ENCODE data around the gene KCNB1.

Gene KCNB1

DNA sequence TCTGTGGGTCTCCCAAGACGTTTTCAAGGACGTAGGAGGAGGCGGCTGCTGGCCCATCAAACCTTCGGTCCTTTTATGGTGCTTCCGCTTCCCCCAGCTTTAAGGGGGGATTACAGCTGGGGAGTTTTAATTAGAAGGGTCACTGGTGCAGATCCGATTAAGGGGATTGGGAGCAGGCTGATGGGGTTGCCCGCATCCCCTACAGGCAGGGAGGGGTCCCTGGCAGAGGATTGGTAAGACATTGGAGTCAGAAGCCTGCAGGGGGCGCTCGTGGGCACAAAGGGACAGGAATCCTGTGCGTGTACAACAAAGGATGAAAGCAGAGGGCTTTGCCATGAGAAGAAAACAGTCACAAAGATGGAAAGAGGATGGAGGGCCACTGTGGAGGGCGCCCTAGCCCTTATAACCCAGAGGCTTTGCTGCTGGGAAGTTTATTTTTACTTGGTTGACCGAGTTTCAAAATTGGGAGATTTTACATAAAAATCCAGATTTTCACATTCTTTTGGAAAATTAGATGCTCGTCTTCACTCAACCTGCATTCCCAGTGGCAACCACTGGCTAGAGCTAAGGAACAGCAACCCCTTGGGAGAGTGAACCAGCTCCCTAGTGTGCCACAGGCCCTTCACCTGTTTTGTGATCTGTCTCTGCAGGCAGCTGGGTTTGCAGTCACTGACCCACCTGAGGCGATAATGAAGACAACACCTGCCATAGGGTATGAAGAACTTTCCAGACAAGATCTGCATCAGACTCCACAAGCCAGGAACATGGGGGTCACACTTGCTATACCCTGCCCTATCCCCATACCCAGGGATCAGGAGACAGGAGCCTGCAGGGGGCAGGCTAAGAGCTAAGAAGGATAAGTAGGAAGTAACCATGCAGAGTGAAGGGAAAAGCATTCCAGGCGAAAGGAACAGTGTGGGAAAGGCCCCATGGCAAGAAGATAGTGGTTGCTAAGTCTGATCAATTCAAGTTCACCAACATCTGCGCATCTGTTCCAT is 97.7 kb downstream of the KCNB1 start:
- peak in 3 of 4 experiments; percentile 14 to 22 (median 14) for DNase-seq

DNA sequence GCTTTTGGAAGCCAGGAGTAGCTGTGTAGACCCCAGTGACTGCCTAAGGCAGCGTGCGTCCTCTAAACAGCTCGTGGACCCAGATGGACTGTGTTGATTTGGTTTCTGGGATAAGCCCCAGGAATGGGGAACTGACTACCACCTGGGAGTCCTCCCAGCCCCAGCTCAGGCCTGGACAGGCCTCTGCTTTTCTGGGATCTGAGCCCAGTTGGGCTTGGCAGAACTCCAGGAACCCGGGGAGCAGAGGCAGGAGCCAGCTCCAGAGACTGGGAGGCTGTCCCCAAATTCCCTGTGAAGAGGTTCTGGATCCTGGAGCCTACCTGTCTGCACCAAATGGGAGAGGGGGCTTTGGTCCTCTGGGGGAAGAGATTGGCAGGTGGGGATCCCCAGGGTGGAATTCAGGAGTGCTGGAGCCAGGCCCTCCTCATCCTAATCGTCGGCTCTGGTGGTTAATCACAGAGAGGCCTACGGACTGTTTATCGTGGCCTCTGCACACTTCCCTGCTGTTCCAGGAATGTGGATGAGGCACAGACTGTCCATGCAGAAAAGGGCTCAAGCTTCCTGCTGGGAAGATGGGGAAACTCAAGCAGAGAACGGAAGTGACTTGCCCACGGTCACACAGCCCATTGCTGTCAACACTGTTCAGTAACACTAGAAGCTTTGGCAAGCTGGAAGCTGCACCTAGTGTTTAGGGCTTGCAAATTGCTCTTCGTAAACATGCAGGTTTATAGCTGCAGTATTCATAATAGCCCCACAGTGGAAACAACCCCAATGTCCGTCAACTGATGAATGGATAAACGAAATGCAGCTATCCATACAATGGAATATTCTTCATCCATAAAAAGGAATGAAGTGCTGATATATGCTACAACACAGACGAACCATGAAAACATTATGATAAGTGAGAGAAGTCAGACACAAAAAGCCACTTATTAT is 100.6 kb downstream of the KCNB1 start:
- DNase-seq, result no peak

DNA sequence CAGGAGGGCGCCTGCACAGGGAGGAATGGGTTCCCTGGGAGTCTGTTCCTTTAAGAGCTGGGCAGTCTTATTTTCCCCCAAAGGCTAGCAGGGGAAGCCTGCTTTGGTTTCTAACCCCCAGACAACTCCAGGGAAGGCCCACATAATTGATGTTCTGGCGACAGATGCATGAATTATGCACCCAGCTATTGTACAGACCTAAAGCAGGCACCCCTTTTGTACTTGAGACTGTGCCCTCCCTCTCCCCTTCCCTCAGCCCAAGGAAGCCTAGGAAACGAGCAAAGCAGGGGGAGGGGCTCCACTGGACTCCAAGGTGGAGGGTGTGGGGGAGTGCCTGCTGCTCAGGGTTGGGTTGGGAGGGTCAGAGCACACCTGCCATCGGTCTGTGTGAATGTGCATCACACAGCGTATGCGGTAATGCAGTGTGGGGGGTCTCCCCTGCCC is 102.1 kb downstream of the KCNB1 start:
- DNase-seq, result no peak

GRCh38 chr20:49379338-49379737 is 103.1 kb downstream of the KCNB1 start:
- no peak for DNase-seq

- no peak for DNase-seq
Measured at GRCh38 chr20:49377326-49377725, 105.1 kb downstream of the KCNB1 start.

DNA sequence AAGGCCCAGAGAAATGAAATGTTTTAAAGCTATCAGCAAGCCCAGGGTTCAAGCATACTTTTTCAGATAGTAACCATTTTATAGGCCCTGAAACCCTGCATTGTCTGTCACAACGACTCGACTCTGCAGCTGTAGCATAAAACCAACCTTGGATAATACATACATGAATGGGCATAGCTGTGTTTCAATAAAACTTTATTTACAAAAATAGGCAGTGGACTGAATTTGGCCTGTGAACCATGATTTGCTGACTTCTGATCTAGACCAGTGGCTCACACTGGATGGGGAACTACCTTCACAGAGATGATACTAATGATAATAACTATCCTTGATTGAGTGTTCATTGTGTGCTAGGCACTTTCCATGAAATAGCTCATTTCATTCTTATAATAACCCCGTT is 107.3 kb downstream of the KCNB1 start:
- no peak for DNase-seq

DNA sequence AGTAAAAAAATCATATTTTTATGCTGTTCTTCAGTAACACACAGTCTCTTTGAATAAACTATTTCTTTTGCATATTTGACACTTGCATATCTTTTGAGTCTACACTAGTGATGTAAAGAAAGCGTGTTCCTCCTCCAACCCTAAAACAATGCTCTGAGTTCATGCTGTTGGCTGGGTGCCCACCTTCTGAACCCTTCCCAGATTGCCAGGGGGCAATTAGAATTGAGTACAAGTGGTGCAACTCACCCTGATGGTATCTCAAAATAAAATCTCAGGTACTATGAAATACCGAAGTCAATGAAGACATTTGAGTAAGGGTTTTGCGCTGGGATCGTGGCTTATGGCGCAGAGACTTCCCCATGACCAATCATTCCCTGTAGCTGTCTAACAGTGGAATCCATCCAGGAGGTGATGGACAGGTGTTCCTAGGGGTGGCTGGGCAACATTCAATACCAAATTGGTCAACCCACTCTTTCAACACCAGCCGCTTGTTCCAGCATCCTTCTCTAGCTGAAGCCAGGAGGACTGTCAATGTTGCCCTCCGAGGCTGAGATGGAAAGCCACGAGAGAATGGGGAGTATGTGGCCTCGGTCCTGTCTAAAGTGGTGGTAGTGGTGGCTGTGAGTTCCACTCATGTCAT is 110.3 kb downstream of the KCNB1 start:
- no peak for DNase-seq

DNA sequence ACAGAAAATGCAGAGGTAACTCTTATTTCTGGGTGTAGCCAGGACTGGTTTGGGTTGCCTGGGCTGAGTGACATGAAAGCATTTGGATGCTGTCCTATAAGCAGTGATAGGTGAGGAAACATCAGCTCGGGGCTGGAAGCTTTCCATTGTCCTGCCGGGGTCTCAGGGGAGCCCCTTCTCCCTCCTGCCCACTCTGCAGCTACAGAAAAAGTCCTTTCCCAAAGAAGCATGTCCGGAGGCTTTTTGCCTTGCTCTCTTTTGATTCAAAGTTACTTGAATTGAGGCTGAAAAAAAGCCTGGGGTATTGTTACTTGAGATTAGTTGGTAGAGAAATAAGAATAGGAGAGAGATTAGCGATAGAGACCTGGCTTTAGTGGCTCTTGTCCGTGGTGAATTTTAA is 113.9 kb downstream of the KCNB1 start:
- no peak for DNase-seq

- DNase-seq, result no peak
Measured at GRCh38 chr20:49367113-49367512, 115.4 kb downstream of the KCNB1 start.

GRCh38 chr20:49366687-49367086 is 115.8 kb downstream of the KCNB1 start:
- DNase-seq, result no peak

- DNase-seq, result no peak
Measured at GRCh38 chr20:49361862-49362660, 120.4 kb downstream of the KCNB1 start.

DNA sequence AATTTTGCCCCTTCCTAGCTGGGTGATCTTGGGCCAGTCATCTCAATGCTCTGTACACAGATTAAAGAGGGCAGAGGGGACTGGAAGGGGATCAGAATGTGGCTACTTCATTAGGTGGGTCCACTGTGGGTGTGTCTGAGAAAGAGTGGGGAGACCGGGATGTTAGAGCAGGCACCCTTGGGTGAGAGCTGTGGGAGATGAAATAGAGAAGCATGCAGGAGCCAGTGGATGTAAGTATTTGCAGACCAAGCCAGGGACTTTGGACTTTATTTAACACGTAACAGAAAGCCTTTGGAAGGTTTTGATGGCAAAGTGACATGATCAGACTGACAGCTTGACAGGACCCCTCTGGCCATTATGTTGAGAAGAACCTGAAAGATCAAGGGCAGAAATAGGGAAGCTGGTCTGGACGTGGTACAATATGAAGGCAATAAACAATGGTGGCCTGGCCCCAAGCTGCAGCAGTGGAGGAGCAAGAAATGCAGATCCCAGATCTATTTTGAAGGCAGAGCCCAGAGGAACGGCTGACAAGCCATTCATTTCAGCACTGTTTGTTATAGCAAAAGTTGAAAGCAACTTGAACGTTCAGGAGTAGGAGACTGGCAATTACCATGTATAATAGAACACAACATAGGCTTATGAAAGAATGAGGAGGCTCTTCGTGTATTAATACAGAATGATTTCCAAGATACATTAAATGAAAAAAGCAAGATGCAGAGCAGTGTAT is 122.1 kb downstream of the KCNB1 start:
- DNase-seq, result no peak

DNA sequence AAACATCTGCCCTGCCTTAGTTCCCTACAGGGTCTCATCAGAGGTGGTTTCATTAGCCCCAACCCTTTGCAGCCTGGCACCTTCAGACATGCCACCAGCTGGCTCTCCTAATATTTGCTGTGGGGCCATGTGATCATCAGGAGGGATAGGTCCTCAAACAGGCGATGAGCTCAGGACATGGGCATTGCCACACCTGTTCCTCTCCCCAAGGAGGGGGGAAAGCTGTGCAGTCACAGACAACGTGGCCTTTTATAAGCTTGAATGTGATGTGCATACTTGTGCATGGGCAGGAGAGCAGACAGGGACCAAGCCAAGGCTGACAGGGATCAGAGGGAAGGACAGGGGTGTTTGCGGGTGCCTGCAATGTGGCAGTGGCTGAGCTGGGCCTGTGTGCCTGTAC is 125.8 kb downstream of the KCNB1 start:
- DNase-seq, result no peak

DNA sequence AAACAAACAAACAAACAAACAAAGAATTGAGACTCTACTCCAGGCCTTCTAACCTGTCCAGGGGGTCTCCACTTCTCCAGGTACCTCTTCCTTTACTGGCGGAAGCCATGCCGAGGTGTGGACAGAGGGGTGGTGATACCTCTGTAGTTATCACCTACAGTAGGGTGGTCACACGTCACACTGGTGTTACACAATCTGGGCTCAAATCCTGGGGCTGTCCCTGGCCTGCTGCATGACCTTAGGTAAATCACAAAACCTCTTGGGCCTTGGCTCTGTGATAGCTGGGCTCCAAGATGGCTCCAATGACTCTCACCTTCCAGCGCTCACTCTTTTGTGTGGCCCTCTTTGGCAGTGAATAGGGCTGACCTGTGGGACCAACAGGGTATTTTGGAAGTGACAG is 127.8 kb downstream of the KCNB1 start:
- DNase-seq, result no peak

GRCh38 chr20:49353348-49353747 is 129.1 kb downstream of the KCNB1 start:
- no peak for DNase-seq

DNA sequence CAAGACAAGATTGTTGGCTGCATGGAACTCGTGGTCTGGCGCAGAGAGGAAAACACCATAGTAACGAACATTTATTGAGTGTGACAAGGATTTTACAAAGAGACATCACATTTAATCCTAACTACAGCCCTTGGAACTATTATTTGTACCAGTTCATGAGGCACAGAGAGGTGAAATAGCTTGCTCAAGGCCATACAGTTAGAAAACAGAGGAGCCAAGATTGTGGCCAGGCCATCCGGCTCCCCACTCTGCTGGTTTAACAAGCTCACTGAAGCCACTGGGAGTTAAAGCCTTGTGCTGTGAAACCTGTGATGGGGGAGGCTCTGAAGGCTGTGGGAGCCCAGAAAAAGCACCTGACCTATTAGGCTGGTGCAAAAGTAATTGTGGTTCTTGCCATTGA is 129.7 kb downstream of the KCNB1 start:
- DNase-seq, result no peak

DNA sequence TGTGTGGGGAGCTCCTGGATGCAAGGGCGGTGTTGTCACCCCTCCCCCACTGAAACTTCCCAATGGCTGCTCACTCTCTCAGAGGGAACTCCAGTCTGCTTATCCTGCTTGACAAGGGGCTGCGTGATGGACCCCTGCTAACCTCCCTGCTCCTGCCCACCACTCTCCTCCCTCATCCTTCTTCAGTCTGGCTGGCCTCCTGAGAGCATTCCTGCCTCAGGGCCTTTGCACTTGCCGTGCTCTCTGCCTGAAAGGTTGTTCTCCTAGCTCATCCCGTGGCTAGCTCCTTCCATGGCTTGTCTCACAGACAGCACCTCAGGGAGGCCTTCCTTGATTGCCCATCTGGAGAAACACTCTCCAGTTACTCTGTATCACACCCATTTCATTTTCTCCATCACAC is 130.7 kb downstream of the KCNB1 start:
- no peak for DNase-seq

DNA sequence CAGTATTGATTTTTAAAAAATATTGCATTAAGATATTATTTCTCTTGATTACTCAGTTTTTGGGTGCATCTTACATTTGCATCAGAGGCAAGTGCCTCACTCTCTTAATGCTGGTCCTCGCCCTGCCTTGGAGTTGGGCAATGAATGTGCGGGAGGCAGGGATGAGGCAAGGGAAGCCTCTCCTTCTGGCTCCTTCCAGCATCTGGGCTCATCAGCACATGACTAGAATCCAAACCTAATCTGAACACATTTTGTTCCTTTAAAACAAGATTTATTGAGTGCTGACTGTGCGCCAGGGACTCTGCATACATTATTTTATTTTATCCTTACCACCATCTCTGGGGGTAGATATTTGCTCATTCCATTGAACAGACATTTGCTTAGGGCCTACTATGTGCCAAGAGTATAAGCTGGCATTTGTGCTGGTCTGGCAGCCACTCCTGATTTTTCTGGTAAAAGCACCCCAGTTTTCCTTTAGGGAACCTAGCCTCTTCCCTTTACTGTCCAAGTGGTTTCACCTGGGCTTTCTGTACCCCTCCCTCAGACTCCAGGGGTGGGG is 132.7 kb downstream of the KCNB1 start:
- DNase-seq, result no peak

GRCh38 chr20:49349078-49349477 is 133.4 kb downstream of the KCNB1 start:
- DNase-seq, result no peak

DNA sequence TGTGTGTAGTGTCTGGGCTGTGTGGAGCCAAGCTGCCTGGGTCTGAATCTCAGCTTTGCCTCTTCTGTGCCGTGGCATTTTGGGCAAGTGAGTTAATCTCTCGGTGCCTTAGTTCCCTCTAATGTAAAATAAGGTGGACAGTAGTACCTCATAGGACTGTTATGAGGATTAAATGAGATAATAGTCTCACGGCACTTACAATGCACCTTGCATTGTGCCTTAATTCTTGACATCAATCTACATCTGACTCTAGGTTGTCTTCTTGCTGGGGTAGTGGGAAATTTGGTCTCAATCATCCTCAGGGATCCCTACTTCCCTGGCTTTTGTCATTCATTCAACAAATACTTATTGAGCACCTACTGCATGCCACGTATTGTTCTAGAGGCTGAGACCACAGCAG is 133.9 kb downstream of the KCNB1 start:
- no peak for DNase-seq

GRCh38 chr20:49347156-49347555 is 135.3 kb downstream of the KCNB1 start:
- no peak for DNase-seq

Data from activated naive CD4-positive, alpha-beta T cell (primary cell).